GM19351 (cell line): Measurements from ENCODE around the gene DAND5.

Experiments used
- ATAC-seq: cut with Tn5 transposase; IDR thresholded peaks from one replicate; pipeline ENCODE4 v1.9.1; 2021; ENCODE audit warnings: mild to moderate bottlenecking, moderate library complexity; ENCODE audit not compliant: unreplicated experiment

The DAND5 gene

GRCh38 chr19:12991296-12991695, 21.9 kb downstream of the DAND5 start:
- ATAC-seq, result no peak

- no peak for ATAC-seq
These were observed 23.4 kb downstream of the DAND5 start for GRCh38 chr19:12992729-12993128.

GRCh38 chr19:12993562-12993961, 24.2 kb downstream of the DAND5 start:
- no peak for ATAC-seq

- ATAC-seq, result no peak
These were observed 25.6 kb downstream of the DAND5 start, which contains the start of gene NFIX for GRCh38 chr19:12994701-12995595. Gene NFIX (plus strand): TSS chr19:12995475. CDS start chr19:12995838, 363 bp downstream.

- ATAC-seq, result no peak
These were observed 26.4 kb downstream of the DAND5 start for GRCh38 chr19:12995596-12996405.

- ATAC-seq, result no peak
These were observed 27.2 kb downstream of the DAND5 start for GRCh38 chr19:12996406-12997094.

GRCh38 chr19:12997179-12997966, 28.0 kb downstream of the DAND5 start:
- ATAC-seq, result no peak

GRCh38 chr19:12997967-12998940, 28.9 kb downstream of the DAND5 start:
- ATAC-seq, result no peak

GRCh38 chr19:13001166-13001501, 31.8 kb downstream of the DAND5 start:
- no peak for ATAC-seq

GRCh38 chr19:13001502-13002165, 32.3 kb downstream of the DAND5 start:
- no peak for ATAC-seq

- no peak for ATAC-seq
These were observed 33.0 kb downstream of the DAND5 start for GRCh38 chr19:13002166-13002898.

- ATAC-seq, result no peak
These were observed 33.7 kb downstream of the DAND5 start for GRCh38 chr19:13003081-13003480.

- ATAC-seq, result no peak
These were observed 34.9 kb downstream of the DAND5 start for GRCh38 chr19:13004273-13004672.

GRCh38 chr19:13005253-13005652, 35.9 kb downstream of the DAND5 start:
- ATAC-seq, result no peak

- no peak for ATAC-seq
These were observed 36.5 kb downstream of the DAND5 start for GRCh38 chr19:13005861-13006370.

- ATAC-seq, result no peak
These were observed 37.3 kb downstream of the DAND5 start for GRCh38 chr19:13006431-13007281.
